GM18511 (cell line): Measurements from ENCODE around the gene UCP3.

Experiments used
- ATAC-seq: cut with Tn5 transposase; IDR thresholded peaks from one replicate; pipeline ENCODE4 v1.9.1; 2021; ENCODE audit warnings: mild to moderate bottlenecking, moderate library complexity; ENCODE audit not compliant: unreplicated experiment

The UCP3 gene

DNA sequence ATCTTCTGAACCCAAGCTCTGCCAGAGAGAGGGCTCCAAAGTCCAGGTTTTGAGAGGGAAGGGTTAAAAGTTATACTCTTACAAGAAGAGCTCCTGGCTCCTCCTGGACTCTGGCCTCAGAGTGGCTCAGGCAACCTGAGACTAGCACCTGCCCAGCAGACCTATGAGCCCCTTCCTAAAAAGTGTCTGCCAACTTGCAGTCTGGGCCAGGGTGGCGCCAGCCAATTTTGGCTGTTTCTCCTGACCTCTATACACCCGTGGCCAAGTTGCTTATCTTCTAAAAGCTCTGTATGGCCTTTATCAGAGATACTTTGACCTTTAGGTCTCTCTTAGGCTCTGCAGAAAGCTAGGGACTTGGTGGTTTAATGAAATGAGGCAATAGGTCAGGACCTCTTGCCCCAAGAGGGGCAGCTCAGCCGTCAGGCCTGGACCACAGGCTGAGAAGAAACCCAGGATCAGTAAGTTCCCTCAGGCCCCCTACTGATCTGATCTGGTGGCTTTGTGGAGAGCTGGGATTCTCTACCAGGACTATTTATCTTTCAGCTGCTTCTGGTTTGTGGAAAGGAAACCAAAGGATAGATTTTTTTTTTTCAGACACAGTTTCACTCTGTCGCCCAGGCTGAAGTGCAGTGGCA is 10.3 kb upstream of the UCP3 start:
- no peak for ATAC-seq

GRCh38 chr11:74018331-74019005 is 9.6 kb upstream of the UCP3 start:
- ATAC-seq = no peak

DNA sequence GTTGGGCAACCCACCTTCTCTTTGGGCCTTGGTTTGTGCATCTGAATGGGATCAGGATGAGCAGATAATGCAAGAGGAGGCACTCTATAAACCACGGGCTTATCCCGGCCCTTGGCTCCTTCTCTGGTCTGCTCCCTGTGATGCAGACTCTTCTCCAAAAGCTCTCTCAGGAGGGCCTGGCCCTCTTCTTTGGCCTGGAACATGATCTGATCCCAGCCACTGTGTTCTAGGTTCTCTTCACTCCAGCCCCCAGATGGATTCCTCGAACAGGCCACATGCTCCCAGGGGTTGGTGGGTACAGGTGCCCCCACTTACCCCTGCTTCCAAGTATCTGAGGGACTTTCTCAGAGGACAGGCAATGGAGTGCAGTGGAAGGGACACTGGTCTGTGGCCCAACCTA is 8.7 kb upstream of the UCP3 start:
- no peak for ATAC-seq

GRCh38 chr11:74015919-74016684 is 7.2 kb upstream of the UCP3 start:
- ATAC-seq = no peak

DNA sequence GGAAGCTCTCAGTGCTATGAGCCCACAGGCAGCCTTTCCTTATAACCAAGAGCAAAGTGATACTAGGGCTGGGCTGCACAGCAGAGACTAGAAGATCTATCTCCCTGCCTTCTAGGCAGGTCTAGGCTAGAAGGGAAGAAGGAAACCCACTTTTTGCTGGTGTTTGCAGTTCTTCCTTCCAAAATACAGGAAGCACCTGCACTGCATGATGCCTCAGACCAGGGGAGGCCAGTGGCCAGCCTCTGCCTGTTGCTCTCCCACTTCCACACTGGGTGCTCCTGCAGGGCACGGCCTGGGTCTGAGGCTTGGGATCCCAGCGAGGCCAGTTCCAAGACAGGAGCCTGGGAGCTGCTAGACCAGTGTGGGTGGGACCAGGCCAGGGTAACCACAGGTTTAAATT is 6.0 kb upstream of the UCP3 start:
- no peak for ATAC-seq

DNA sequence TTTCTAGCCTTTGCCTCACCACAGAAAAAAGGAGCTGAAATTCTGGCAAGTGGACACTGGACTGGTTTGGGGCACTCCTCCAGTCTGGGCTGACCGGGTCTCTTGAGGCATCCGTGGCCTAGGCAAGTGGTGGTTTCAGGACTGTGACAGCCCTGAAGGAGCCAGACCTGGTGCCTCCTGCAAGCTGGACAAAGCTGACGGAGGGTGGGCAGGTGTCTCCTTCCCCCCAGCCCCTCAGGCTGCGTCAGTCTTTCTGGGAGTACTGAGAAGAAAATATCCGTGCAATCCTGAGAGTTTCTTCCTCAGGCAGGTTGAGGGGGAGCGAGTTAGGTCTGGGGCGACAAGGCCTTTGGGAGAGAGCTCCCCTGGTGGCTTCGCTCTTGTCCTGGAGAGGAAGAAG is 4.3 kb upstream of the UCP3 start:
- no peak for ATAC-seq

DNA sequence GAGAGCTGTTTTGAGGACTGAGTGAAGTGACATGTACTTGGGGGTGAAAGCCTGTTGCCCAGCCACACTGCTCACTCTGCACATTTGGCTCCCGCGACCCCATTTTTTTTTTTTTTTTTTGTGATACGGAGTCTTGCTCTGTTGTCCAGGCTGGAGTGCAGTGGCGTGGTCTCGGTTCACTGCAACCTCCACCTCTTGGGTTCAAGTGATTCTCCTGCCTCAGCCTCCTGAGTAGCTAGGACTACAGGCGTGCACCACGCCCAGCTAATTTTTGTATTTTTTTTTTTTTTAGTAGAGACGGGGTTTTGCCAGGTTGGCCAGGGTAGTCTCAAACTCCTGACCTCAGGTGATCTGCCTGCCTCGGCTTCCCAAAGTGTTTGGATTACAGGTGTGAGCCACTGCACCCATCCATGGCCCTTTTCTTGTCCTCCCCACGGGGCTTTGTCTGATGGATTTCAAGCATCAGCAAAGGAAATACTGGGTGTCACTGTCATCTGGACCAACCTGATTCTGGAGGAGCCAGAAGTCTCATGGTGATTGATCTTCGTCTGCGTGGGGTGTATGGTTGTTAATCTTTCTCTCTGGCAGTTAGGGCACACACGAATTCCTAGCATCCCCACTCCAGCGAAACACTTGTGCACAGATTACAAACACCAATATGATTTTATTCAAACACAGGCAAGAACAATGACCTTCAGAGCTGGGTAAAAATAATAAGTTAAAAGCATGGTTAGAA is 3.4 kb upstream of the UCP3 start:
- no peak for ATAC-seq

GRCh38 chr11:74011360-74012073 is 2.6 kb upstream of the UCP3 start:
- peak; percentile 90 for ATAC-seq

GRCh38 chr11:74010306-74011300 is 1.7 kb upstream of the UCP3 start:
- no peak for ATAC-seq

DNA sequence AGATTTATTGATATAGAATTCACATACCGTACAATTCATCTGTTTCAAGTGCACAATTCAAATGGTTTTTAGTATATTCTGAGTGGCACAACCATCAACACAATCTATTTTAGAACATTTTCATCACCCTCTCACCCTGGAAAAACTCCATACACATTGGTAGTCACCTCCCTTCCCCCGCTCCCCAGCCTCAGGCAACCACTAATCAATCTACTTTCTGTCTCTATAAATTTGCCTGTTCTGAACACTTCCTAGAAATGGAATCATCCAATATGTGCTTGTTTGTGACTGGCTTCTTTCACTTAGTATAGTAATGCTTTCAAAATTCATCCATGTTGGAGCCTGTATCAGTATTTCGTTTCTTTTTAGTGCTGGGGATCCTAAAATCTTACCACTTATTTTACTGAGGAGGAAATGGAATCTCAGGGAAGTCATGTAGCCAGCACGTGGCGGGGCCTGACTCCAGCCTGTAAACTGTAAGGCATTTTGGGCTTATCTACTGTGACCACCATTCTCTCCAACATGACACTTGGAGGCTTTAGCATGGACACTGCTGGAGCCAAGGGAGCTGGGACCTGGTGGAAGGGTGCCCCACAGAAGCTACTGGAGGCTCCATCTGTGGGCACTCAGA is 905 bp upstream of the UCP3 start:
- ATAC-seq = no peak

DNA sequence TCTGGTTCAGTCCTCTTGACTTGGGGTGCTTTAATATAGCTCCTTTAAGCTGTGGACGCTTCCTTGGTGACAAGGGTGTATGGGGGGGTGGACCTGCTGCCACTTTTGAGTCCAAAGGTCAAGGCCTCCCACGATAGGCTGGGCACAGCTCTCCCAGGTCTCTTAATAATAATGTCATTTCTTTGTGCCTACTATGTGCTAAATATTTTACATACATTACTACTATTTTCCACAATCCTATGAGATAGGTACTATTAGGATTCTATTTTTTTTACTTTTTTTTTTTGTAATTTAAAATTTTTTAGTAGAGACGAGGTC is 304 bp upstream of the UCP3 start:
- no peak for ATAC-seq

- no peak for ATAC-seq
Observed at GRCh38 chr11:74007691-74008372, 1.1 kb downstream of the UCP3 start.

DNA sequence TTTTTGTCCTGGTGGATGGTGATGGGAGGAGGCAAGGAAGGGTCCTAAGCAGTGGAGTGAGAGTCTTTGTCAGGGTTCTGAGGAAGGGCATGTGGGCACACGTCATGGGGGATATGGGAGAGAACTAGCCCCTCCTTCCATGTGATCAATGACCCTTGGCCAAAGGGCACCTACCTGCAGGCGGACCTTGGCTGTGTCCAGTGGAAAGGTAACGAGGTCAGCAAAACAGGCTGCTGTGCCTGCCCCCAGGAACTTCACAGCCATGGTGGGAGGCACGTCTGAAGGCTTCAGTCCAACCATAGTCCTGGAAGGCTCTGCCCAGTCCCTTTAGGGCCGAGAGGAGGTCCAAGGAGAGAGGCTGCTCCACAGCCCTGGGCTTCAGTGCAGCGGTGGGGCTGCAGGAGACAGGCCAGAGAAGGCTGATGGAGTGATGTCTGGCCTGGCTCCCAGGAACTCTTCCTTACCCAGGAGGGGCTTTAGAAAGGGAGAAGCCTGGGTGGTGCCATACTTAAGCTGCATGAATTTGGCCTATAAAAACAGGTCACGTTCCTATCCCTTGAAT is 2.1 kb downstream of the UCP3 start:
- ATAC-seq = no peak

GRCh38 chr11:74005721-74006517 is 3.0 kb downstream of the UCP3 start:
- ATAC-seq = no peak

GRCh38 chr11:74004759-74005615 is 3.9 kb downstream of the UCP3 start:
- peak; percentile 58 for ATAC-seq

DNA sequence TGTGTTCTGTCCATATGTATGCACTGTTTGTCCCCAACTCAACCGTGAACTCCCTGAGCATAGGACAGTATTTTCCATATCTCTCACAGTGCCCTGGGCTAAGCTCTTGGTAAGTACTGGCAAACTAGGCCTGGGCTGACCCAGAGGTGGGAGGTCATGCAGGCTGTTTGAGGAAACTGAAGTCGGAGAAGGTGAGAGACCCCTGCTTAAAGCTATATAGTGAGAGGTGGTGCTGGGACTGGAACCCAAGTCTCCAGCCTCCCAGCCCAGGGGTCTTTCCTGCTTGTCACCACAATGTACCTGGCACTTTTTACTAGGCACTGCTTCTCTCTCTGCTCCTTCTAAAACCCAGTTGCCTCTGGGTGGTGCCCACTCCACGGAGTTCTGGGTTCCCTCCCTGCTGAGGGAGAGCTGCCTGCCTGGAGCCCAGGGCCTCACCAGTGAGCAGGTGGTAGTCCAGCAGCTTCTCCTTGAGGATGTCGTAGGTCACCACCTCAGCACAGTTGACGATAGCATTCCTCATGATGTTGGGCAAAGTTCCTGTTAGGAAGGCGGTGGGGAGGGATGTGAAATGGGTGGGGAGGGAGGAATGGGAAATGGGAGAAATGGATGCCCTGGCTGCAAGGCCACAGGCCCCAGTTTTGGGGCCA is 4.7 kb downstream of the UCP3 start:
- no peak for ATAC-seq
